ENCODE measurements around the gene UBAC1. TPM values are rescaled to one million over a fixed set of nuclear protein-coding genes. Genes with fewer than 3 reads are reported as not detected.

The UBAC1 gene
- total RNA-seq, 1 donor from 2014 or later = 36.1 TPM

DNA sequence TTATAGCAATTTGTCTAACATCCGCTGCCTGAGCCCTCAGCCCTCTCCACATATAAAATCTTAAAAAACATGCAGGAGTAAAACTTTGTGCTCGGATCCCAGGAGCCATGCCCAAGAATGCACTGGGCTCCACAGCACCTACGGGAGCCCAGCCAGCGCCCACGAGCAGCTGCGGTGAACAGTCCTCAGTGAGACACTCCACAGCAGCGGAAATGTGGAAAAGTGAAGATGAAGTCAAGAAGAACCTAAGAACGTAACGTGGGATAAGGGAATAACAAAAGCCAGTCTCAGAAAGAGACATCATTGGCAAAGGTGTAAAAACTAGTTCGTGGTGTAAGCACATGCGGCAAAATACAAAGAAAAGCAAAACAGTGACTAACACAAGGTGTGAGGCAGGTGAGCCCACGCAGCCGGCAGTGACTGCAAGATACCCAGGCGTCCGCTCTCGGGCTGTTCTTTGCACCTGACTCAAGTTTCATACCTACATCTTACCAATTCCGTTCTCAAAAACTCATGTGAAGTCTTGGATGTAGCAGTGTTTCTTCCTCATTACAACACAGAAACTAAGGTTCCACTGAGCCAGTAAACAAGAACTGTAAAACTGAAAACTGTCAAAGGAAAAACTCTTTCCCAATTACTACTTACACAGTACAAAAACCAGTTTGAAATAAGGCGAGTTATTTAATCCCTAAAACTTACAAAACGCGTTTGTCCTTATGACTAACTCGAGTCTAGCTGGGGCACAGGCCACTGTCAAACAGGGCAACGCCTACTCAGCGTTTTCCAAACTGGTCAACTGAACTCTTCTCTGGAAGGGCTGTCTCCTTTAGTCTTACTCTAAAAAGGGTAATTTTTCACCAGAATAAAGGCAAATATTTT lies 55.6 kb downstream of the UBAC1 start:
- DNase-seq (ENCODE audit: low read depth) (peak; percentile 85), FAIRE-seq (peak; percentile 47)
- no peaks in the 10 kb centered on the region for H3K27me3 ChIP-seq (ENCODE audit: control insufficient read depth, insufficient read depth, low read length)
- H3K36me3 ChIP-seq (ENCODE audit: control insufficient read depth, insufficient read depth, low read length) = no peaks in the 10 kb centered on the region
- TF ChIP-seq, protein P1, sequence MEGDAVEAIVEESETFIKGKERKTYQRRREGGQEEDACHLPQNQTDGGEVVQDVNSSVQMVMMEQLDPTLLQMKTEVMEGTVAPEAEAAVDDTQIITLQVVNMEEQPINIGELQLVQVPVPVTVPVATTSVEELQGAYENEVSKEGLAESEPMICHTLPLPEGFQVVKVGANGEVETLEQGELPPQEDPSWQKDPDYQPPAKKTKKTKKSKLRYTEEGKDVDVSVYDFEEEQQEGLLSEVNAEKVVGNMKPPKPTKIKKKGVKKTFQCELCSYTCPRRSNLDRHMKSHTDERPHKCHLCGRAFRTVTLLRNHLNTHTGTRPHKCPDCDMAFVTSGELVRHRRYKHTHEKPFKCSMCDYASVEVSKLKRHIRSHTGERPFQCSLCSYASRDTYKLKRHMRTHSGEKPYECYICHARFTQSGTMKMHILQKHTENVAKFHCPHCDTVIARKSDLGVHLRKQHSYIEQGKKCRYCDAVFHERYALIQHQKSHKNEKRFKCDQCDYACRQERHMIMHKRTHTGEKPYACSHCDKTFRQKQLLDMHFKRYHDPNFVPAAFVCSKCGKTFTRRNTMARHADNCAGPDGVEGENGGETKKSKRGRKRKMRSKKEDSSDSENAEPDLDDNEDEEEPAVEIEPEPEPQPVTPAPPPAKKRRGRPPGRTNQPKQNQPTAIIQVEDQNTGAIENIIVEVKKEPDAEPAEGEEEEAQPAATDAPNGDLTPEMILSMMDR (IDR thresholded peaks at IDR 0.05; ENCODE audit: insufficient read depth, low read length, severe bottlenecking) = no peak
- peak overlapping the region; percentile 54 for H3K4me3 ChIP-seq (ENCODE audit: low read depth, low read length)

DNA sequence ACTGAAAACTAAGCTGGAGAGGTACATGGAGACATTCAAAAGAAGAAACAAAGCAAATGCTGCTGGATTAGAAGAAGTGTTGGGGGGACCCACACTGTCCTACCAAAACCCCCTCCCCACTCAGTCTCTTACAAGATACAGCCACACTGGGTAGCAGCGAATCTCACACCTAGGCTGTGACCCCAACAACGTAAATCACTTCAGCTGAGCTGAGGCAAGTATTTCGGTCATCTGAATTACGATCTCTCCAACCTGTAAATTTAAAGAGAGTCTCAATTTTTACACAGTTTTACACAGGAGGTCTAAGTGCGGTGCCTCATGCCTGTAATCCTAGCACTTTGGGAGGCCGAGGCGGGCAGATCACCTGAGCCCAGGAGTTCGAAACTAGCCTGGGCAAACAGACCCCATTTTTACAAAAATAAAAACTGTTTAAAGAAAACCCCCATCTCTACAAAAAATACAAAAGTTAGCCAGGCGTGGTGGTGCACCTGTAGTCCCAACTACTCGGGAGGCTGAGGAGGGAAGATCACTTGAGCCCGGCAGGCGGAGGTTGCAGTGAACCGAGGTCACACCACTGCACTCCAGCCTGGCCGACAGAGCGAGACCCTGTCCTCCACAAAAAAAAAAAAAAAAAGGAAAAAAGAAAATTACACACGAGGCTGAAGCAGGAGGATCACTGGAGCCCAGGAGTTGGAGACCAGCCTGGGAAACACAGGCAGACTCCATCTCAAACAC lies 57.2 kb downstream of the UBAC1 start:
- no peak for FAIRE-seq
- no peak for DNase-seq (ENCODE audit: low read depth)
- no peaks in the 10 kb centered on the region for H3K27me3 ChIP-seq (ENCODE audit: control insufficient read depth, insufficient read depth, low read length)
- no peaks in the 10 kb centered on the region for H3K36me3 ChIP-seq (ENCODE audit: control insufficient read depth, insufficient read depth, low read length)
- TF ChIP-seq, protein P1 (IDR thresholded peaks at IDR 0.05; ENCODE audit: insufficient read depth, low read length, severe bottlenecking) = no peak
- H3K4me3 ChIP-seq (ENCODE audit: low read depth, low read length) = no peak overlapping the region

DNA sequence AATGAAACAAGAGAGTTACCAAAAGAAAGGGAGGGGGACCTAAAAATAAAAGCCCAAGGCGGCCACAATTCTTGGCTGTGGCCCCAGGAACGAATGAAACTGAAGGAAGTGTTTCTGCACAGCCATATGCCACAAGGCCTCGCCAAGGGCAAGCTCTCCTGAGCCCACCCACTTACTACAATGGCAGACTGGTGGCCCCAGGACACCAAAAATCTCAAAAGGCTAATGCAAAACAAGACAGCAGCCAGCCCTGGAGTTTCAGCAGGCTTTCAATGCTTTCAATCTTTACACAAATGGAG lies 57.9 kb downstream of the UBAC1 start:
- FAIRE-seq (no peak), DNase-seq (ENCODE audit: low read depth) (no peak)
- TF ChIP-seq, protein P1 (IDR thresholded peaks at IDR 0.05; ENCODE audit: insufficient read depth, low read length, severe bottlenecking) = no peak
- Histone ChIP-seq H3K27me3 (ENCODE audit: control insufficient read depth, insufficient read depth, low read length) (no peaks in the 10 kb centered on the region), H3K36me3 (ENCODE audit: control insufficient read depth, insufficient read depth, low read length) (no peaks in the 10 kb centered on the region), H3K4me3 (ENCODE audit: low read depth, low read length) (no peak overlapping the region)

DNA sequence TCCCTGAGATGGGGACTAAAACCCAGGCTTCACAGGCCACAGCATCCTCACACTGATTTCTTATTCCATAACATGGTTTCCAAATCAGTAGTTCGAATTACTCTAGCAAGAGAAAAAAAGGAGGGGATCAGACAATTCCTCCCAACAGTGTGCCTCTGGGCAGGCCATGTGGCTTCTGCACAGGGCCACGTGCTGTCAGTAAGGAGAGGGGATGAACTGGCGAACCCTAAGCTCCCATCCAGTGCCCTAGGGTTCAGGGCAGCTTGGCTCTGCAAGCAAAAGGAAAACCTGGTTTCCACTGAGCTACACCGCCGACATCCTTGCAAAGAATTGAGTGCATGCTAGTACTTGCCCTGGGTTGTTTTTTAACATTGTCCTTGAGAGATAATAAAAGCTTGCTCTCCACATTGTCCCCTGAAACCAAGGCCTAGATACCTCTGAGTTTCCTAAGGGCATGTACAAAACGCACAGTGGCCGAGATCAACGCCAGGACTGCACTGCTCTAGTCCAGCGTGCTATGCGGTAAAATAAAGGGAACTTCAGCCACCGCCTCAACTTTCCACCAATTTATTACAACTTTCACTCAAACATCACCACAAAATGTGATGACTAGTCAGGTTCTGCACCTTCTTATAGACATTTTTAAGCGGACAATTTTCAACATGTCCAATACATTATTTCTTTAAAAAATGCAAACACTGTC lies 58.4 kb downstream of the UBAC1 start:
- Histone ChIP-seq H3K36me3 (ENCODE audit: control insufficient read depth, insufficient read depth, low read length) (no peaks in the 10 kb centered on the region), H3K4me3 (ENCODE audit: low read depth, low read length) (no peak overlapping the region), H3K27me3 (ENCODE audit: control insufficient read depth, insufficient read depth, low read length) (no peaks in the 10 kb centered on the region)
- peak; percentile 62 for DNase-seq (ENCODE audit: low read depth)
- no peak for FAIRE-seq
- TF ChIP-seq, protein P1 (IDR thresholded peaks at IDR 0.05; ENCODE audit: insufficient read depth, low read length, severe bottlenecking) = no peak

DNA sequence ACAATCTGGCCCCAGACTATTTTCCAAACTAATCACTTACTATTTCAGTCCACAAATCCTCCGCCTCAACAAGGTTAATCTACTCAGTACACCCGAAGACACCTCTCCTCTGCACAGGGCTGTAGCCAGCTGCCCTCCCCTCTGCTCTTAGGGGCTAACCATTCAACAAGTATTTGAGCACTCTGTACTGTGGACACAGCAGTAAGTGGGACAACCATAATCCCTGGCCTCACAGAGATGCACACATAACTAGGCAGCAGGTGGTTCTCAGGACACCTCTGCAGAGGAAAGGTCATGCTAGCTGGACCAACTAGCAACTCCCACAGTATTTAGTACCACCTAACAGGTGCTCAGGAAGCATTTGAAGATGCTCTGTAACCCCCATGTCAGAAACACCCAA lies 59.3 kb downstream of the UBAC1 start:
- no peak for DNase-seq (ENCODE audit: low read depth)
- Histone ChIP-seq H3K27me3 (ENCODE audit: control insufficient read depth, insufficient read depth, low read length) (no peaks in the 10 kb centered on the region), H3K36me3 (ENCODE audit: control insufficient read depth, insufficient read depth, low read length) (no peaks in the 10 kb centered on the region), H3K4me3 (ENCODE audit: low read depth, low read length) (no peak overlapping the region)
- TF ChIP-seq, protein P1 (IDR thresholded peaks at IDR 0.05; ENCODE audit: insufficient read depth, low read length, severe bottlenecking) = no peak
- no peak for FAIRE-seq
